HepG2 (cell line): Measurements from ENCODE around the gene TMOD3. TPM values are rescaled to one million over a fixed set of nuclear protein-coding genes. Genes with fewer than 3 reads are reported as not detected.

ENCODE experiments used
- CHCHD3 ChIP-seq: sonication (generic); formaldehyde crosslinking; IDR thresholded peaks from 2 replicates; pipeline ENCODE4 v1.8.0; 2022; ENCODE audit warnings: mild to moderate bottlenecking, missing genetic modification reagents, moderate library complexity
- ETV6 ChIP-seq: sonication (generic); formaldehyde crosslinking; conservative IDR thresholded peaks from 2 replicates; pipeline ENCODE4 v1.4.0; 2020; ENCODE audit warnings: missing genetic modification reagents
- GABPA ChIP-seq, 2 experiments: IDR thresholded peaks; 2 replicates each; pipeline ENCODE4 v1.6.1; 2011 to 2016; ENCODE audit warnings: low read depth in 2 of 2, low read length in 1 of 2, missing biosample characterization in 1 of 2, missing genetic modification characterization in 1 of 2
- HDAC6 ChIP-seq: fragments of 200-600 bp; sonication (generic); IDR thresholded peaks from 2 replicates; pipeline ENCODE4 v1.7.0; 2017; ENCODE audit warnings: mild to moderate bottlenecking, antibody characterized with exemption, low read length, low read depth
- IKZF1 ChIP-seq: fragments of 450-650 bp; IDR thresholded peaks from 2 replicates; pipeline ENCODE4 v1.7.1; 2016
- MAX ChIP-seq: IDR thresholded peaks from 2 replicates; pipeline ENCODE4 v1.6.1; 2012; ENCODE audit warnings: inconsistent platforms
- MTF2 ChIP-seq: sonication (generic); formaldehyde crosslinking; IDR thresholded peaks from 2 replicates; pipeline ENCODE4 v1.5.0; 2020; ENCODE audit warnings: missing genetic modification reagents, borderline replicate concordance
- MYNN ChIP-seq: sonication (generic); formaldehyde crosslinking; IDR thresholded peaks from 2 replicates; pipeline ENCODE4 v1.4.0; 2020; ENCODE audit warnings: mild to moderate bottlenecking, low read depth, missing genetic modification reagents
- YEATS4 ChIP-seq: sonication (generic); formaldehyde crosslinking; IDR thresholded peaks from 2 replicates; pipeline ENCODE4 v1.4.0; 2020; ENCODE audit warnings: missing genetic modification reagents, borderline replicate concordance
- ZBED4 ChIP-seq: sonication (generic); formaldehyde crosslinking; IDR thresholded peaks from 2 replicates; pipeline ENCODE4 v1.4.0; 2020; ENCODE audit warnings: missing genetic modification reagents, borderline replicate concordance
- ZEB1 ChIP-seq: IDR thresholded peaks from 2 replicates; pipeline ENCODE4 v1.6.1; 2012; ENCODE audit warnings: mild to moderate bottlenecking, low read depth, inconsistent platforms; ENCODE audit not compliant: insufficient replicate concordance
- ZNF121 ChIP-seq: sonication (generic); formaldehyde crosslinking; IDR thresholded peaks from 2 replicates; pipeline ENCODE4 v1.5.0; 2020; ENCODE audit warnings: mild to moderate bottlenecking, missing genetic modification reagents
- ZNF672 ChIP-seq: sonication (generic); formaldehyde crosslinking; IDR thresholded peaks from 2 replicates; pipeline ENCODE4 v1.8.1; 2022; ENCODE audit warnings: missing genetic modification reagents
- ZNF850 ChIP-seq: sonication (generic); formaldehyde crosslinking; conservative IDR thresholded peaks from 2 replicates; pipeline ENCODE4 v1.9.0; 2021; ENCODE audit warnings: mild to moderate bottlenecking, missing genetic modification reagents
- polyA plus RNA-seq, 8 experiments: library from polyadenylated mRNA; depleted of rRNA in 3 of 8; stranded (reverse) in 7 of 8; unstranded in 1 of 8; fragments of >200 nt; fragmentation: Illumina TruSeq in 4 of 8; extraction: Trizol in 4 of 8; gene quantifications; 2 replicates each; pipeline versions ENCODE4 v1.2.1 to v1.2.3, GENCODE V29; 2011 to 2016; ENCODE audit warnings: low read depth in 4 of 8, missing spikeins in 1 of 8, mixed read lengths in 1 of 8; ENCODE audit not compliant: insufficient read depth in 1 of 8
- total RNA-seq, 5 experiments: library from RNA; depleted of rRNA; stranded (reverse); fragments of >200 nt; fragmentation: Illumina TruSeq; extraction: Trizol; gene quantifications; 2 replicates each; pipeline ENCODE4 v1.2.3, GENCODE V29; 2016; ENCODE audit warnings: low read depth in 1 of 5
- TF ChIP-seq, protein P1 (sequence below): sonication (generic); formaldehyde crosslinking; IDR thresholded peaks from 2 replicates; pipeline ENCODE4 v1.5.0; 2020; ENCODE audit warnings: mild to moderate bottlenecking, missing genetic modification reagents
- TF ChIP-seq, protein P2 (sequence below): sonication (generic); formaldehyde crosslinking; IDR thresholded peaks from 2 replicates; pipeline ENCODE4 v1.9.0; 2021; ENCODE audit warnings: missing genetic modification reagents, borderline replicate concordance
- TF ChIP-seq, protein P3 (sequence below): sonication (generic); formaldehyde crosslinking; IDR thresholded peaks from 2 replicates; pipeline ENCODE4 v1.5.1; 2020; ENCODE audit warnings: missing genetic modification reagents, mild to moderate bottlenecking, borderline replicate concordance

Gene TMOD3
- total and polyA plus RNA-seq, 2 of the 13 experiments (the other 11 are each of a cell fraction or from before 2014, with no cell fraction given), result 5.1 to 23.2 TPM

DNA sequence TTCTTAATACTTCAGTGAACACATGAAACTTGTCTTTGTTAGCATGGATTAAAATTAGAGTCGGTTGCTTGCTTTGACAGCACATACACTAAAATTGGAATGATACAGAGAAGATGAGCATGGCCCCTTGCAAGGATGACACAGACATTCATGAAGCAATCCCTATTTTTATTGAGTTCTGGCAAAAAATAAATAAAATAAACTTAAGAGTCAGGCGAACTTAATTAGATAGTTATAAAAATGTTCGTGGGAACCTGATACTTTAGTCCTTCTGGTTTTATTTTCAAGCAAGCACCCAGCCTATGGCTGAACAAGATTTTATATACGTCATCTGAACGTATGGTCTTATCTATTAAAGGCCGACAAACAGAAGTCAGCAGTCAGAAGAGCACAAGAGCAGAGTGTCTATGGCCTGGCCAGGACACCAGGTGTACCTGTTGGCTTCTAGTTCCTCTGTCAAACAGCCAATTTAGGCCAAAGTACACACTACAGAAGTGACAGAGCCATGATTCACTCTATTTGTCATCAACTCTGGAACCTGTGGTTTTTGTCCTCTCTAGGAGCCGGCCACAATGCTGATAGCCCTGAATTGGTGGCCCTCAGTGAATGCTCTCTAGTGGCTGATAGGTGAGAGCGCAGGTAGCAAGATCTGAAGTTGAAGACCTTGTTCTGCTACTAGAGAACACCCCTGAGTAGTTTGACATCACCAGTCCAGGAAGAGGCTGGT, 77.8 kb downstream of the TMOD3 start (continued):
- TF ChIP-seq, protein P1, sequence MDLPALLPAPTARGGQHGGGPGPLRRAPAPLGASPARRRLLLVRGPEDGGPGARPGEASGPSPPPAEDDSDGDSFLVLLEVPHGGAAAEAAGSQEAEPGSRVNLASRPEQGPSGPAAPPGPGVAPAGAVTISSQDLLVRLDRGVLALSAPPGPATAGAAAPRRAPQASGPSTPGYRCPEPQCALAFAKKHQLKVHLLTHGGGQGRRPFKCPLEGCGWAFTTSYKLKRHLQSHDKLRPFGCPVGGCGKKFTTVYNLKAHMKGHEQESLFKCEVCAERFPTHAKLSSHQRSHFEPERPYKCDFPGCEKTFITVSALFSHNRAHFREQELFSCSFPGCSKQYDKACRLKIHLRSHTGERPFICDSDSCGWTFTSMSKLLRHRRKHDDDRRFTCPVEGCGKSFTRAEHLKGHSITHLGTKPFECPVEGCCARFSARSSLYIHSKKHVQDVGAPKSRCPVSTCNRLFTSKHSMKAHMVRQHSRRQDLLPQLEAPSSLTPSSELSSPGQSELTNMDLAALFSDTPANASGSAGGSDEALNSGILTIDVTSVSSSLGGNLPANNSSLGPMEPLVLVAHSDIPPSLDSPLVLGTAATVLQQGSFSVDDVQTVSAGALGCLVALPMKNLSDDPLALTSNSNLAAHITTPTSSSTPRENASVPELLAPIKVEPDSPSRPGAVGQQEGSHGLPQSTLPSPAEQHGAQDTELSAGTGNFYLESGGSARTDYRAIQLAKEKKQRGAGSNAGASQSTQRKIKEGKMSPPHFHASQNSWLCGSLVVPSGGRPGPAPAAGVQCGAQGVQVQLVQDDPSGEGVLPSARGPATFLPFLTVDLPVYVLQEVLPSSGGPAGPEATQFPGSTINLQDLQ (CRISPR knock-in tag), result no peak
- TF ChIP-seq MAX (peak; percentile 28; the same call in 1 of the 2 replicates), IKZF1 (no peak), ZNF672 (CRISPR knock-in tag) (no peak), ZEB1 (peak; percentile 94), HDAC6 (no peak), ETV6 (CRISPR knock-in tag) (no peak), ZBED4 (CRISPR knock-in tag) (no peak), ZNF121 (CRISPR knock-in tag) (no peak), ZNF850 (CRISPR knock-in tag) (no peak), GABPA (IDR thresholded peaks at IDR 0.05; ENCODE audit: low read depth, low read length) (no peak), GABPA (CRISPR knock-in tag; IDR thresholded peaks at IDR 0.05; ENCODE audit: low read depth) (peak; percentile 25; the same call in 1 of the 2 replicates), MTF2 (CRISPR knock-in tag) (no peak), MYNN (CRISPR knock-in tag) (no peak), YEATS4 (CRISPR knock-in tag) (no peak), CHCHD3 (CRISPR knock-in tag) (no peak)
- TF ChIP-seq, protein P2, sequence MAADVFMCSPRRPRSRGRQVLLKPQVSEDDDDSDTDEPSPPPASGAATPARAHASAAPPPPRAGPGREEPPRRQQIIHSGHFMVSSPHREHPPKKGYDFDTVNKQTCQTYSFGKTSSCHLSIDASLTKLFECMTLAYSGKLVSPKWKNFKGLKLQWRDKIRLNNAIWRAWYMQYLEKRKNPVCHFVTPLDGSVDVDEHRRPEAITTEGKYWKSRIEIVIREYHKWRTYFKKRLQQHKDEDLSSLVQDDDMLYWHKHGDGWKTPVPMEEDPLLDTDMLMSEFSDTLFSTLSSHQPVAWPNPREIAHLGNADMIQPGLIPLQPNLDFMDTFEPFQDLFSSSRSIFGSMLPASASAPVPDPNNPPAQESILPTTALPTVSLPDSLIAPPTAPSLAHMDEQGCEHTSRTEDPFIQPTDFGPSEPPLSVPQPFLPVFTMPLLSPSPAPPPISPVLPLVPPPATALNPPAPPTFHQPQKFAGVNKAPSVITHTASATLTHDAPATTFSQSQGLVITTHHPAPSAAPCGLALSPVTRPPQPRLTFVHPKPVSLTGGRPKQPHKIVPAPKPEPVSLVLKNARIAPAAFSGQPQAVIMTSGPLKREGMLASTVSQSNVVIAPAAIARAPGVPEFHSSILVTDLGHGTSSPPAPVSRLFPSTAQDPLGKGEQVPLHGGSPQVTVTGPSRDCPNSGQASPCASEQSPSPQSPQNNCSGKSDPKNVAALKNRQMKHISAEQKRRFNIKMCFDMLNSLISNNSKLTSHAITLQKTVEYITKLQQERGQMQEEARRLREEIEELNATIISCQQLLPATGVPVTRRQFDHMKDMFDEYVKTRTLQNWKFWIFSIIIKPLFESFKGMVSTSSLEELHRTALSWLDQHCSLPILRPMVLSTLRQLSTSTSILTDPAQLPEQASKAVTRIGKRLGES (CRISPR knock-in tag), result no peak
- TF ChIP-seq, protein P3, sequence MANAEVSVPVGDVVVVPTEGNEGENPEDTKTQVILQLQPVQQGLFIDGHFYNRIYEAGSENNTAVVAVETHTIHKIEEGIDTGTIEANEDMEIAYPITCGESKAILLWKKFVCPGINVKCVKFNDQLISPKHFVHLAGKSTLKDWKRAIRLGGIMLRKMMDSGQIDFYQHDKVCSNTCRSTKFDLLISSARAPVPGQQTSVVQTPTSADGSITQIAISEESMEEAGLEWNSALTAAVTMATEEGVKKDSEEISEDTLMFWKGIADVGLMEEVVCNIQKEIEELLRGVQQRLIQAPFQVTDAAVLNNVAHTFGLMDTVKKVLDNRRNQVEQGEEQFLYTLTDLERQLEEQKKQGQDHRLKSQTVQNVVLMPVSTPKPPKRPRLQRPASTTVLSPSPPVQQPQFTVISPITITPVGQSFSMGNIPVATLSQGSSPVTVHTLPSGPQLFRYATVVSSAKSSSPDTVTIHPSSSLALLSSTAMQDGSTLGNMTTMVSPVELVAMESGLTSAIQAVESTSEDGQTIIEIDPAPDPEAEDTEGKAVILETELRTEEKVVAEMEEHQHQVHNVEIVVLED (CRISPR knock-in tag), result no peak
